ENCODE measurements around the gene ARHGAP9. TPM values are rescaled to one million over a fixed set of nuclear protein-coding genes. Genes with fewer than 3 reads are reported as not detected.
"Not testable (repeated sequence)": the region's sequence is repeated elsewhere in the genome, so short reads cannot be mapped to it uniquely, and the experiment has no call there.

The ARHGAP9 gene
- total RNA-seq, 2 donors from 2014 or later, result 138 to 154 TPM

- not testable (repeated sequence) for H3K27me3 Mint-ChIP-seq; H3K27ac Mint-ChIP-seq; DNase-seq (ENCODE audit: low spot score); H3K9me3 Mint-ChIP-seq; H3K4me3 Mint-ChIP-seq; ATAC-seq
- peaks cover 21 to 22% of the 10 kb centered on the region in 2 donors for H3K4me1 Mint-ChIP-seq (ENCODE audit: low read depth in 2 of 2)
- H3K36me3 Mint-ChIP-seq, result peaks cover 35% of the 10 kb centered on the region
These were observed 15.5 kb upstream of the ARHGAP9 start for GRCh38 chr12:57495051-57495701.

GRCh38 chr12:57491393-57492280, 12.0 kb upstream of the ARHGAP9 start:
- Mint-ChIP-seq H3K27me3 (no peaks in the 10 kb centered on the region), H3K36me3 (peaks cover 37% of the 10 kb centered on the region), H3K4me1 (ENCODE audit: low read depth in 2 of 2) (peaks cover 24 to 28% of the 10 kb centered on the region in 2 donors), H3K27ac (peak overlapping the region; percentile 13 to 23), H3K9me3 (no peaks in the 10 kb centered on the region), H3K4me3 (peak overlapping the region; percentile 43)
- DNase-seq (ENCODE audit: low spot score) (no peak), ATAC-seq (no peak)

- DNase-seq (ENCODE audit: low spot score) (no peak), ATAC-seq (no peak)
- Mint-ChIP-seq H3K27ac (peak overlapping the region in 1 of 2 donors; percentile 98), H3K27me3 (no peaks in the 10 kb centered on the region), H3K4me1 (ENCODE audit: low read depth in 2 of 2) (peaks cover 24 to 28% of the 10 kb centered on the region in 2 donors), H3K4me3 (no peak overlapping the region), H3K9me3 (no peaks in the 10 kb centered on the region), H3K36me3 (peaks cover 37% of the 10 kb centered on the region)
These were observed 10.5 kb upstream of the ARHGAP9 start for GRCh38 chr12:57490126-57490525.

GRCh38 chr12:57489157-57489641, 9.5 kb upstream of the ARHGAP9 start:
- H3K27me3 Mint-ChIP-seq, result no peaks in the 10 kb centered on the region
- no peaks in the 10 kb centered on the region for H3K9me3 Mint-ChIP-seq
- H3K36me3 Mint-ChIP-seq, result peaks cover 37% of the 10 kb centered on the region
- ATAC-seq (no peak), DNase-seq (ENCODE audit: low spot score) (no peak)
- peak overlapping the region; percentile 95 for H3K4me3 Mint-ChIP-seq
- peaks cover 24 to 28% of the 10 kb centered on the region in 2 donors for H3K4me1 Mint-ChIP-seq (ENCODE audit: low read depth in 2 of 2)
- peak overlapping the region; percentile 84 to 98 for H3K27ac Mint-ChIP-seq

GRCh38 chr12:57488402-57489156, 8.9 kb upstream of the ARHGAP9 start:
- Mint-ChIP-seq H3K27ac (peak overlapping the region; percentile 84 to 98), H3K36me3 (peaks cover 37% of the 10 kb centered on the region), H3K4me1 (ENCODE audit: low read depth in 2 of 2) (peaks cover 25 to 28% of the 10 kb centered on the region in 2 donors), H3K4me3 (peak overlapping the region; percentile 95), H3K27me3 (no peaks in the 10 kb centered on the region), H3K9me3 (no peaks in the 10 kb centered on the region)
- DNase-seq (ENCODE audit: low spot score) (no peak), ATAC-seq (peak in 1 of 2 donors; percentile 1)

- Mint-ChIP-seq H3K27ac (peak within 1 kb of the TSS; percentile 84 to 98), H3K4me1 (ENCODE audit: low read depth in 2 of 2) (peaks cover 30 to 32% of the 10 kb centered on the region in 2 donors), H3K4me3 (peak within 1 kb of the TSS; percentile 95), H3K36me3 (peaks cover 34% of the 10 kb centered on the region), H3K9me3 (no peaks in the 10 kb centered on the region), H3K27me3 (no peaks in the 10 kb centered on the region)
- ATAC-seq (peak; percentile 99 to 100), DNase-seq (ENCODE audit: low spot score) (peak; percentile 96)
These were observed 8.1 kb upstream of the ARHGAP9 start, which contains the start of gene MARS1 for GRCh38 chr12:57487597-57488401. Gene MARS1, plus strand, starts transcription at chr12:57488068. Its CDS starts 23 bp downstream, at chr12:57488091.

- DNase-seq (ENCODE audit: low spot score) (no peak), ATAC-seq (no peak)
- H3K9me3 Mint-ChIP-seq, result no peaks in the 10 kb centered on the region
- H3K27me3 Mint-ChIP-seq, result no peaks in the 10 kb centered on the region
- H3K27ac Mint-ChIP-seq, result peak overlapping the region; percentile 84 to 98
- peaks cover 30% of the 10 kb centered on the region in 2 donors for H3K4me1 Mint-ChIP-seq (ENCODE audit: low read depth in 2 of 2)
- H3K4me3 Mint-ChIP-seq, result no peak overlapping the region
- H3K36me3 Mint-ChIP-seq, result peaks cover 29% of the 10 kb centered on the region
These were observed 7.5 kb upstream of the ARHGAP9 start for GRCh38 chr12:57487055-57487596.

- H3K27ac Mint-ChIP-seq, result no peak overlapping the region
These were observed 6.0 kb upstream of the ARHGAP9 start for GRCh38 chr12:57485695-57486094.

GRCh38 chr12:57483466-57483865, 3.8 kb upstream of the ARHGAP9 start:
- Mint-ChIP-seq H3K9me3 (no peaks in the 10 kb centered on the region), H3K4me1 (ENCODE audit: low read depth in 2 of 2) (peaks cover 40 to 41% of the 10 kb centered on the region in 2 donors), H3K36me3 (peaks cover 4% of the 10 kb centered on the region), H3K4me3 (no peak overlapping the region), H3K27ac (peak overlapping the region; percentile 14 to 31), H3K27me3 (no peaks in the 10 kb centered on the region)
- DNase-seq (ENCODE audit: low spot score), result no peak
- no peak for ATAC-seq

More at GRCh38 chr12:57485695-57486094, 6.0 kb upstream of the ARHGAP9 start:
- peaks cover 16% of the 10 kb centered on the region for H3K36me3 Mint-ChIP-seq
- ATAC-seq (no peak), DNase-seq (ENCODE audit: low spot score) (no peak)
- no peak overlapping the region for H3K4me3 Mint-ChIP-seq
- no peaks in the 10 kb centered on the region for H3K9me3 Mint-ChIP-seq
- H3K27me3 Mint-ChIP-seq, result no peaks in the 10 kb centered on the region
- peaks cover 32 to 35% of the 10 kb centered on the region in 2 donors for H3K4me1 Mint-ChIP-seq (ENCODE audit: low read depth in 2 of 2)

GRCh38 chr12:57481671-57482070, 2.0 kb upstream of the ARHGAP9 start:
- Mint-ChIP-seq H3K4me3 (peak overlapping the region; percentile 89), H3K4me1 (ENCODE audit: low read depth in 2 of 2) (peaks cover 50 to 58% of the 10 kb centered on the region in 2 donors), H3K27ac (peak overlapping the region; percentile 98 to 100), H3K9me3 (no peaks in the 10 kb centered on the region), H3K27me3 (no peaks in the 10 kb centered on the region), H3K36me3 (no peaks in the 10 kb centered on the region)
- DNase-seq (ENCODE audit: low spot score) (no peak), ATAC-seq (no peak)

GRCh38 chr12:57479043-57479375, 657 bp downstream of the ARHGAP9 start:
- ATAC-seq (peak; percentile 10 to 25), DNase-seq (ENCODE audit: low spot score) (no peak)
- Mint-ChIP-seq H3K27me3 (no peaks in the 10 kb centered on the region), H3K4me1 (ENCODE audit: low read depth in 2 of 2) (peaks cover 67 to 81% of the 10 kb centered on the region in 2 donors), H3K4me3 (peak overlapping the region; percentile 89), H3K9me3 (no peaks in the 10 kb centered on the region), H3K36me3 (peaks cover 9% of the 10 kb centered on the region), H3K27ac (peak overlapping the region; percentile 98 to 100)

Measured in natural killer cell treated with Interleukin-12 subunit alpha and Interleukin-12 subunit beta and Interleukin-15 and Interleukin-18, amount 100 ng/mL, for 72 hours (primary cell).